Measurements from ENCODE around the gene CD4.

Gene CD4

GRCh38 chr12:6834254-6834653 is 44.9 kb downstream of the CD4 start:
- H3K9ac ChIP-seq (ENCODE audit: low read length), result no peak overlapping the region
- DNase-seq (ENCODE audit: low read depth), result no peak
- peaks cover 3% of the 10 kb centered on the region for H3K4me1 ChIP-seq (ENCODE audit: control insufficient read depth, insufficient read depth, low read length)
- H3K9me3 ChIP-seq (ENCODE audit: control insufficient read depth, low read length), result no peaks in the 10 kb centered on the region
- no peak overlapping the region for H3K4me3 ChIP-seq (ENCODE audit: low read length)
- peaks cover 2% of the 10 kb centered on the region for H3K36me3 ChIP-seq (ENCODE audit: control insufficient read depth, insufficient read depth, low read length, severe bottlenecking)
- H3K27me3 ChIP-seq (replicated peaks; ENCODE audit: control insufficient read depth, insufficient read depth, low read length), result no peaks in the 10 kb centered on the region

- H3K9ac ChIP-seq (ENCODE audit: low read length), result no peak overlapping the region
- H3K4me3 ChIP-seq (ENCODE audit: low read length), result no peak overlapping the region
- H3K4me1 ChIP-seq (ENCODE audit: control insufficient read depth, insufficient read depth, low read length), result peaks cover 3% of the 10 kb centered on the region
- DNase-seq (ENCODE audit: low read depth), result no peak
- no peaks in the 10 kb centered on the region for H3K27me3 ChIP-seq (replicated peaks; ENCODE audit: control insufficient read depth, insufficient read depth, low read length)
- peaks cover 5% of the 10 kb centered on the region for H3K36me3 ChIP-seq (ENCODE audit: control insufficient read depth, insufficient read depth, low read length, severe bottlenecking)
- H3K9me3 ChIP-seq (ENCODE audit: control insufficient read depth, low read length), result no peaks in the 10 kb centered on the region
These were observed 45.5 kb downstream of the CD4 start for GRCh38 chr12:6834873-6835272.

- Histone ChIP-seq H3K36me3 (ENCODE audit: control insufficient read depth, insufficient read depth, low read length, severe bottlenecking) (peaks cover 5% of the 10 kb centered on the region), H3K4me1 (ENCODE audit: control insufficient read depth, insufficient read depth, low read length) (peaks cover 3% of the 10 kb centered on the region), H3K27me3 (replicated peaks; ENCODE audit: control insufficient read depth, insufficient read depth, low read length) (no peaks in the 10 kb centered on the region), H3K9me3 (ENCODE audit: control insufficient read depth, low read length) (no peaks in the 10 kb centered on the region), H3K9ac (ENCODE audit: low read length) (no peak overlapping the region), H3K4me3 (ENCODE audit: low read length) (no peak overlapping the region)
- no peak for DNase-seq (ENCODE audit: low read depth)
These were observed 47.5 kb downstream of the CD4 start for GRCh38 chr12:6836851-6837250.

GRCh38 chr12:6837370-6838060 is 48.2 kb downstream of the CD4 start:
- Histone ChIP-seq H3K4me3 (ENCODE audit: low read length) (no peak overlapping the region), H3K9me3 (ENCODE audit: control insufficient read depth, low read length) (no peaks in the 10 kb centered on the region), H3K4me1 (ENCODE audit: control insufficient read depth, insufficient read depth, low read length) (peaks cover 3% of the 10 kb centered on the region), H3K36me3 (ENCODE audit: control insufficient read depth, insufficient read depth, low read length, severe bottlenecking) (peaks cover 5% of the 10 kb centered on the region), H3K27me3 (replicated peaks; ENCODE audit: control insufficient read depth, insufficient read depth, low read length) (no peaks in the 10 kb centered on the region), H3K9ac (ENCODE audit: low read length) (no peak overlapping the region)
- DNase-seq (ENCODE audit: low read depth), result no peak

- H3K9me3 ChIP-seq (ENCODE audit: control insufficient read depth, low read length), result no peaks in the 10 kb centered on the region
- H3K4me1 ChIP-seq (ENCODE audit: control insufficient read depth, insufficient read depth, low read length), result no peaks in the 10 kb centered on the region
- peaks cover 5% of the 10 kb centered on the region for H3K36me3 ChIP-seq (ENCODE audit: control insufficient read depth, insufficient read depth, low read length, severe bottlenecking)
- H3K4me3 ChIP-seq (ENCODE audit: low read length), result no peak overlapping the region
- H3K9ac ChIP-seq (ENCODE audit: low read length), result no peak overlapping the region
- H3K27me3 ChIP-seq (replicated peaks; ENCODE audit: control insufficient read depth, insufficient read depth, low read length), result no peaks in the 10 kb centered on the region
- no peak for DNase-seq (ENCODE audit: low read depth)
These were observed 49.5 kb downstream of the CD4 start for GRCh38 chr12:6838854-6839253.

- no peaks in the 10 kb centered on the region for H3K9me3 ChIP-seq (ENCODE audit: control insufficient read depth, low read length)
- DNase-seq (ENCODE audit: low read depth), result no peak
These were observed 50.3 kb downstream of the CD4 start for GRCh38 chr12:6839482-6840201.

GRCh38 chr12:6840330-6840729 is 51.0 kb downstream of the CD4 start:
- Histone ChIP-seq H3K9me3 (ENCODE audit: control insufficient read depth, low read length) (no peaks in the 10 kb centered on the region), H3K9ac (ENCODE audit: low read length) (no peak overlapping the region), H3K36me3 (ENCODE audit: control insufficient read depth, insufficient read depth, low read length, severe bottlenecking) (peaks cover 9% of the 10 kb centered on the region), H3K4me1 (ENCODE audit: control insufficient read depth, insufficient read depth, low read length) (no peaks in the 10 kb centered on the region), H3K4me3 (ENCODE audit: low read length) (no peak overlapping the region), H3K27me3 (replicated peaks; ENCODE audit: control insufficient read depth, insufficient read depth, low read length) (no peaks in the 10 kb centered on the region)
- DNase-seq (ENCODE audit: low read depth), result no peak

More at GRCh38 chr12:6839482-6840201, 50.3 kb downstream of the CD4 start:
- no peak overlapping the region for H3K9ac ChIP-seq (ENCODE audit: low read length)
- no peaks in the 10 kb centered on the region for H3K4me1 ChIP-seq (ENCODE audit: control insufficient read depth, insufficient read depth, low read length)
- H3K27me3 ChIP-seq (replicated peaks; ENCODE audit: control insufficient read depth, insufficient read depth, low read length), result no peaks in the 10 kb centered on the region
- peaks cover 9% of the 10 kb centered on the region for H3K36me3 ChIP-seq (ENCODE audit: control insufficient read depth, insufficient read depth, low read length, severe bottlenecking)
- no peak overlapping the region for H3K4me3 ChIP-seq (ENCODE audit: low read length)

GRCh38 chr12:6840761-6841515 is 51.6 kb downstream of the CD4 start, which contains the start of gene GNB3:
GNB3 (plus strand) TSS chr12:6840925; CDS start chr12:6841288, 363 bp downstream.
- H3K9me3 ChIP-seq (ENCODE audit: control insufficient read depth, low read length), result no peaks in the 10 kb centered on the region
- DNase-seq (ENCODE audit: low read depth), result no peak
- no peak within 1 kb of the TSS for H3K4me3 ChIP-seq (ENCODE audit: low read length)
- no peak within 1 kb of the TSS for H3K9ac ChIP-seq (ENCODE audit: low read length)
- no peaks in the 10 kb centered on the region for H3K27me3 ChIP-seq (replicated peaks; ENCODE audit: control insufficient read depth, insufficient read depth, low read length)
- peaks cover 9% of the 10 kb centered on the region for H3K36me3 ChIP-seq (ENCODE audit: control insufficient read depth, insufficient read depth, low read length, severe bottlenecking)
- no peaks in the 10 kb centered on the region for H3K4me1 ChIP-seq (ENCODE audit: control insufficient read depth, insufficient read depth, low read length)

- peaks cover 15% of the 10 kb centered on the region for H3K36me3 ChIP-seq (ENCODE audit: control insufficient read depth, insufficient read depth, low read length, severe bottlenecking)
- no peak for DNase-seq (ENCODE audit: low read depth)
- no peak overlapping the region for H3K9ac ChIP-seq (ENCODE audit: low read length)
- no peaks in the 10 kb centered on the region for H3K4me1 ChIP-seq (ENCODE audit: control insufficient read depth, insufficient read depth, low read length)
- no peak overlapping the region for H3K4me3 ChIP-seq (ENCODE audit: low read length)
- H3K27me3 ChIP-seq (replicated peaks; ENCODE audit: control insufficient read depth, insufficient read depth, low read length), result no peaks in the 10 kb centered on the region
- no peaks in the 10 kb centered on the region for H3K9me3 ChIP-seq (ENCODE audit: control insufficient read depth, low read length)
These were observed 52.7 kb downstream of the CD4 start for GRCh38 chr12:6842075-6842474.

- Histone ChIP-seq H3K27me3 (replicated peaks; ENCODE audit: control insufficient read depth, insufficient read depth, low read length) (no peaks in the 10 kb centered on the region), H3K9ac (ENCODE audit: low read length) (no peak overlapping the region), H3K4me1 (ENCODE audit: control insufficient read depth, insufficient read depth, low read length) (no peaks in the 10 kb centered on the region), H3K4me3 (ENCODE audit: low read length) (no peak overlapping the region), H3K36me3 (ENCODE audit: control insufficient read depth, insufficient read depth, low read length, severe bottlenecking) (peaks cover 15% of the 10 kb centered on the region), H3K9me3 (ENCODE audit: control insufficient read depth, low read length) (no peaks in the 10 kb centered on the region)
- DNase-seq (ENCODE audit: low read depth), result no peak
These were observed 54.0 kb downstream of the CD4 start for GRCh38 chr12:6843118-6843902.

Measured in adipocyte (in vitro differentiated cells).